GM12874 (cell line): ENCODE data around the gene RAET1L.

Source experiments
- CTCF ChIP-seq: IDR thresholded peaks from 2 replicates; pipeline ENCODE4 v1.5.1; 2011; ENCODE audit warnings: low read depth, mild to moderate bottlenecking, control low read depth, low read length, moderate library complexity; ENCODE audit not compliant: insufficient read depth

Gene RAET1L

DNA sequence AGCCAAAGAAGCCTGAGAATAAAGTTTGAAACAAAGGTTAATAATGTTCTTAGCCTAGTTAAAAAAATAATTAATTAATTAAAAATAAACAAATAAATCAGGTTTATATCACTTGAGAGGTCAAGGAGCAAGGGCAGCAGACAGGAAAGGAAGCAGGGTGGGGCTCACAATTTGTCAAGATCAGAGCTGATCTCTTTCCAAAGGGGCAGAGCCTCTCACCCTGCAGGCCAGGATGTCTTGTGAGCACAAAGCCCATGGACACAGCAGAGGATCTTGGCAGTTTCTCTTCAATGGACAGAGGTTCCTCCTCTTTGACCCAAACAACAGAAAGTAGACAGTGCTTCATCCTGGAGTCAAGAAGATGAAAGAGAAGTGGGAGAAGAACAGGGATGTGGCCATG is 46.7 kb downstream of the RAET1L start:
- no peak for TF ChIP-seq CTCF

- TF ChIP-seq CTCF = no peak
These were observed 48.1 kb downstream of the RAET1L start for GRCh38 chr6:149977221-149977620.

DNA sequence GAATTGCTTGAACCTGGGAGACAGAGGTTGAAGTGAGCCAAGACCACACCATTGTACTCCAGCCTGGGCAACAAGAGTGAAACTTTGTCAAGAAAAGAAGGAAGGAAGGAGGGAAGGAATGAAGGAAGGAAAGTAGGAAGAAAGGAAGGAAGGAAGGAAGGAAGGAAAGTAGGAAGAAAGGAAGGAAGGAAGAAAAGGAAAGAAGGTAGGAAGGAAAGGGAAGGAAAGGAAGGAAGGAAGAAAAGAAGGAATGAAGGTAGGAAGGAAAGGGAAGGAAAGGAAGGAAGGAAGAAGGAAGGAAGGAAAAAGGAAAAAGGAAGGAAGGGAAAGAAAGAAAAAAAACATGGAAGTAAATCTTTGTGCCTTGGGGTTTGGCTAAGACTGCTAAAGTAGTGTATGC is 49.9 kb downstream of the RAET1L start:
- no peak for TF ChIP-seq CTCF

DNA sequence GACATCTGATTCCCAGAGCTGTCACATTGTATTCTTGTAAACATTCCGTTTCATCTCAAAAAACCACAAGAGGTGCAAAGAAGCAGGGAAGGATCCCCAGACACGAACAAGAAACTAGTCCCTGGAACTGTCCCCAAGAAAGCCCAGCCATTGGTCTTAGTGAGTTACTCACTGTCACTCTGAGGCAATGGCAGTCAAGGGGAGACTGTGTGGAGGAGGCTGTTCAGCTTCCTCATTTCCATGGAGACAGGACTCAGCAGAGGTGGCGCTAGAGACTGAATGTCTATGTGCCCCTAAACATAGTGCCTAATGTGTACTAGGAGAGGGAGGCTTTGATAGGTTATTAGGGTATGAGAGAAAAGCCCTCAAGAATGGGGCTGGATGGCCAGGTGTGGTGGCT is 50.5 kb downstream of the RAET1L start:
- TF ChIP-seq CTCF = no peak

GRCh38 chr6:149969635-149970034 is 55.7 kb downstream of the RAET1L start:
- no peak for TF ChIP-seq CTCF
